GM13977 (cell line): ENCODE measurements around the gene ENKD1.

Experiments
- DNase-seq: peaks from one replicate; pipeline ENCODE4 v3.0.0; 2012; ENCODE audit warnings: low spot score
- in situ Hi-C: fragments of 300-500 bp; cut with MboI; formaldehyde crosslinking; loops from one replicate; pipeline ENCODE4 v1.12.0; 2022; ENCODE audit warnings: low sequenced_read_pairs, low pct_unique_long_range_greater_than_20kb, mixed read lengths, inconsistent platforms; ENCODE audit not compliant: unreplicated experiment
- TF ChIP-seq, protein P1 (sequence below): IDR thresholded peaks from 2 replicates; pipeline ENCODE4 v1.5.1; 2012; ENCODE audit warnings: mild to moderate bottlenecking, control low read depth; ENCODE audit not compliant: insufficient read depth; ENCODE audit errors: extremely low read depth, missing control alignments

Gene ENKD1

DNA sequence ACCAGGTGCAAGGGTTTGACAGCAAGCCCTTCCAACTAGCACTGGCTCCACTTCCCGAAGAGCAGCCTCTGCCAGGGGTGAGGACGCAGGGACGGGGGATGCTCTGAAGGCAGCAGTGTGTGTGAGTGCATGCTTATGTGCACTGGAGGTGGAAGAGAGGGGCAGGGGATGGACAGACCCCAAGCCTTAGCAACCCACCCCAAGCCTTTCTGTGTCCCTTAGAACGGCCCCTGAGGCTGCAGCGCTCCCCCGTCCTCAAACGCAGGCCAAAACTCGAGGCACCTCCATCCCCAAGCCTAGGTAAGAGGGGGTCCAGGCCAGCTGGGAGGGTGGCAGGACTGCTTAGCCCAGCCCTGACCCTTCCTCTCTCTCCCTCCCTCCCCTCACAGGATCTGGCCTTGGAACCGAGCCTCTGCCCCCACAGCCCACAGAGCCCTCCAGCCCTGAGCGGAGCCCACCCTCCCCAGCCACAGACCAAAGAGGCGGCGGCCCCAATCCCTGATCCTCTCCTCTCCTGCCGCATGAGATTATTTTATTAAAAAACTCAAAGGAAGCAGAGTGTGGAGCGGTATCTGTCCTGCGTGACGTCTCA is 9.4 kb downstream of the ENKD1 start:
- DNase-seq, result no peak
- TF ChIP-seq, protein P1, sequence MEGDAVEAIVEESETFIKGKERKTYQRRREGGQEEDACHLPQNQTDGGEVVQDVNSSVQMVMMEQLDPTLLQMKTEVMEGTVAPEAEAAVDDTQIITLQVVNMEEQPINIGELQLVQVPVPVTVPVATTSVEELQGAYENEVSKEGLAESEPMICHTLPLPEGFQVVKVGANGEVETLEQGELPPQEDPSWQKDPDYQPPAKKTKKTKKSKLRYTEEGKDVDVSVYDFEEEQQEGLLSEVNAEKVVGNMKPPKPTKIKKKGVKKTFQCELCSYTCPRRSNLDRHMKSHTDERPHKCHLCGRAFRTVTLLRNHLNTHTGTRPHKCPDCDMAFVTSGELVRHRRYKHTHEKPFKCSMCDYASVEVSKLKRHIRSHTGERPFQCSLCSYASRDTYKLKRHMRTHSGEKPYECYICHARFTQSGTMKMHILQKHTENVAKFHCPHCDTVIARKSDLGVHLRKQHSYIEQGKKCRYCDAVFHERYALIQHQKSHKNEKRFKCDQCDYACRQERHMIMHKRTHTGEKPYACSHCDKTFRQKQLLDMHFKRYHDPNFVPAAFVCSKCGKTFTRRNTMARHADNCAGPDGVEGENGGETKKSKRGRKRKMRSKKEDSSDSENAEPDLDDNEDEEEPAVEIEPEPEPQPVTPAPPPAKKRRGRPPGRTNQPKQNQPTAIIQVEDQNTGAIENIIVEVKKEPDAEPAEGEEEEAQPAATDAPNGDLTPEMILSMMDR, result no peak
- in situ Hi-C loops, result loop anchor here (10.0 kb wide), 1 partner anchor 122 kb away; no protein-coding TSS in a partner anchor

DNA sequence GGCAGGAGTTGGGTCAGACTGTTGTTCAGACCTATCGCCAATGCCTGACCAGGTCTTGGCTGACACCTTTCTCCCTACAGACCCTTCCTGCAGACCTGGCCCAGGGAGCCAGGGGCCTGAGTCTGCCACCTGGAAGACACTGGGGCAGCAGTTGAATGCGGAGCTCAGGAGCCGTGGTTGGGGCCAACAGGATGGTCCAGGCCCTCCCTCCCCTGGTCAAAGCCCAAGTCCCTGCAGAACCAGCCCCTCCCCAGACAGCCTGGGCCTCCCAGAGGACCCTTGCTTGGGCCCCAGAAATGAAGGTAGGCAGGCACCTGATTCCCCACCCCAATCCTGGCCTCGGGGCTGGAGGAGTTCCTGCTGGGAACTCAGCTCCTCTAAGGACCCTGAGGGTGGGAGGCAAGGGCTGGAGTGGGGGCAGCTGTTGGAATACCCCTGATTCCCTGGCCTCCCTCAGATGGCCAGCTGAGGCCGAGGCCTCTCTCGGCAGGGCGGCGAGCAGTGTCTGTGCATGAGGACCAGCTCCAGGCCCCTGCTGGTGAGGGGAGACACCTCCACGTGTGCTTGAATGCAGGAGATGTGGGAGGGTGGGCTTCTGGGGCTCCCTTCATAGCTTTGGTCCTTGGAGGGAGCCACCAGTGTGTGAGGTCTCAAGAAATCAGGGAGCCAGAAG is 10.1 kb downstream of the ENKD1 start:
- in situ Hi-C loops, result loop anchor here (10.0 kb wide), 1 partner anchor 122 kb away; no protein-coding TSS in a partner anchor
- no peak for DNase-seq
- TF ChIP-seq, protein P1, result no peak

DNA sequence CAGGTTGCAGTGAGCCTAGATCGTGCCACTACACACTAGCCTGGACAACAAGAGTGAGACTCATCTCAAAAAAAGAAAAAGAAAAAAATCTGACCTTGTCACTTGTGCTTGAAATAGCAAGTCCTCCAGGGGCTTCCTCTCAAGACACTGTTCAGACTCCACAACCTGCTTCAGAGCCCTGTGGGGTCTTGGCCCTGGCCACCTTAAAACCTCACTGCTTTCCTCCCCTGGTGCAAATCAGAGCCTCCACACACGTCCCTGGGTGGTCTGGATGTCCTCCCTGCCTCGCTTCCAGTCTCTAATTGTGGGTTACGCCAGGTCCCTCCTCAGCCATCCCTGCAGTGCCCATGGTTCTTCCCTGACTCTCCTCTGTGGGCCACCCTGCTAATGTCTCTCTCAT is 11.2 kb downstream of the ENKD1 start:
- in situ Hi-C loops, result loop anchor here (10.0 kb wide), 1 partner anchor 121 kb away; no protein-coding TSS in a partner anchor
- no peak for DNase-seq
- TF ChIP-seq, protein P1, result no peak

DNA sequence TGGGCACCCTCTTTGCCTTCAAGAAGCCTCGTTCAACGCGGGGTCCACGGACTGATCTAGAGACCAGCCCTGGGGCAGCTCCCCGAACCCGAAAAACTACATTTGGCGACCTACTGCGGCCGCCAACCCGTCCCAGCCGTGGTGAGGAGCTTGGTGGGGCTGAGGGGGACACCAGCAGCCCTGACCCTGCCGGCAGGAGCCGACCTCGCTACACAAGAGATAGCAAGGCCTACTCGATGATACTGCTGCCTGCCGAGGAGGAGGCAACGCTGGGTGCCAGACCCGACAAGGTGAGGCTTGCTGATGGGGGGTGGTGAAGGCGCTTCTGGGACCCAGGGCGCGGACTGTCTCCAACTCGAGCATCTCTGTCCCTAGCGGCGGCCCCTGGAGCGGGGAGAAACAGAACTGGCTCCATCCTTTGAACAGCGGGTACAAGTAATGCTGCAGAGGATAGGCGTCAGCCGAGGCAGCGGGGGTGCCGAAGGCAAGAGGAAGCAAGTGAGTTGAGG is 12.1 kb downstream of the ENKD1 start:
- no peak for DNase-seq
- in situ Hi-C loops, result loop anchor here (10.0 kb wide), 1 partner anchor 120 kb away; no protein-coding TSS in a partner anchor
- TF ChIP-seq, protein P1, result no peak

DNA sequence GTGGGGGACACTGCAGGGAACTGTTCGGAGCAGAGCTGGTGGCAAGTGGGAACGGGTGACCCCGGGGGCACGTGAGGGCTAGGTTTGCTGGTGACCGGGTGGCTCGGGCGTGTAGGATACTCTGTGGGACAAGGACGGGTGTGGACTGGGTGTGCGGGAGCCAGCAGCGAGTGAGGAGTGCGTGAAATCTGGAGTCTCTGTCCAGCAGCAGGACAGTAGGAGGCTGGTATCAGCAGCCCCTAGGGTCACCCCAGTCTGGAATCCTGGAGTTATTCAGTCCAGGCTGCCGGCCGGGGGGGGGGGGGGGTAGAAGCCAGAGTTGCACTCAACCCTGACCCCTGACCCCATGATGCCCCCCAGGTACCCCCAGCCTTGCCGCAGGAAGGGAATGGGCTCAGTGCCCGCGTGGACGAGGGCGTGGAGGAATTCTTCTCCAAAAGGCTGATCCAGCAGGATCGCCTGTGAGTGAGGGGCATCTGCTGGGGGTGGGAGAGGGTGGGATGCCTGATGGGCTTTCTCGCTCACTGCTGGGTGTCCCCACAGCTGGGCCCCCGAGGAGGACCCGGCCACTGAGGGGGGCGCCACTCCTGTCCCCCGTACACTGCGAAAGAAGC is 12.7 kb downstream of the ENKD1 start:
- TF ChIP-seq, protein P1, result no peak
- in situ Hi-C loops, result loop anchor here (10.0 kb wide), 1 partner anchor 119 kb away; no protein-coding TSS in a partner anchor

DNA sequence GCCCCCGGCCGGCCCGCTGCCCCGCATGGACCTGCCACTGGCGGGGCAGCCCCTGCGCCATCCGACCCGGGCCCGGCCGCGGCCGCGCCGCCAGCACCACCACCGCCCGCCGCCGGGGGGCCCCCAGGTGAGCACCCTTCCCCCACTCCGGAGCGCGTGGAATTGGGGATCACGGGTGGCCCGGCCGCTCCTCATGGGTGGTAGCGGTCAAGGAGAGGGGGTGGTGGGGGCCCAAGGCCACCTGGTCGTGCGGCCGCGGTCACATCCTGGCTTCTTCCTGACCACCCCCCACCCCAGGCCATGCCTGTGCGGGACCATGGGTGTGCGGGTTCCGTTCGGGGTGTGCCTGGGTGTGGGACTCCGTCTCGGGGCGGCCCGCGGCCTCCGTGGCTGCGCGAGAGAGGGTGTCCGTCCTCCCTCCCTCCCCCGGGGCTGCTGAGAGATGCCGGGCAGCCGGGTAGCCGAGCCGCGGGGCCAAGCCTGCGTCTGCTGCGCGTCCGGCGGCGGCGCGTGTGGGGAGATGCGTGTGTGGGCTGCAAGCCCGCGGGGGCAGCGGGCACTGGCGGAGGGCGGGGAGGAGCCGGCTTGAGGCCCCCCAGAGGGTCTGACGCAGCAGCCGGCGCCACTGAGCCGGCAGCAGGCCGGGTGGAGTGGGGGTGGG is 13.3 kb downstream of the ENKD1 start:
- TF ChIP-seq, protein P1, result no peak
- DNase-seq, result no peak
- in situ Hi-C loops, result loop anchor here (10.0 kb wide), 1 partner anchor 118 kb away; no protein-coding TSS in a partner anchor

More for the DNA sequence above, 12.7 kb downstream of the ENKD1 start:
- DNase-seq, result no peak
